TTC549 (cell line): ENCODE data around the gene C1orf122.
"Not testable (repeated sequence)": the region's sequence is repeated elsewhere in the genome, so short reads cannot be mapped to it uniquely, and the experiment has no call there.

Experiments used
- FAIRE-seq: peaks from 2 replicates; lab custom pipeline; 2012; peaks lifted over from hg19 to GRCh38; lab: Jason Lieb, UNC

C1orf122 gene

GRCh38 chr1:37807555-37808368 is at the start of gene C1orf122, which contains the start of gene YRDC:
Gene C1orf122, plus strand, starts transcription at chr1:37807790. Its CDS starts 615 bp downstream, at chr1:37808405.
Gene YRDC, minus strand, starts transcription at chr1:37808208. Its CDS starts 28 bp downstream, at chr1:37808180.
- no peak for FAIRE-seq

- no peak for FAIRE-seq
Measured at GRCh38 chr1:37759451-37759850, 48.1 kb upstream of the C1orf122 start.

GRCh38 chr1:37761416-37762095 is 46.0 kb upstream of the C1orf122 start:
- FAIRE-seq, result no peak

DNA sequence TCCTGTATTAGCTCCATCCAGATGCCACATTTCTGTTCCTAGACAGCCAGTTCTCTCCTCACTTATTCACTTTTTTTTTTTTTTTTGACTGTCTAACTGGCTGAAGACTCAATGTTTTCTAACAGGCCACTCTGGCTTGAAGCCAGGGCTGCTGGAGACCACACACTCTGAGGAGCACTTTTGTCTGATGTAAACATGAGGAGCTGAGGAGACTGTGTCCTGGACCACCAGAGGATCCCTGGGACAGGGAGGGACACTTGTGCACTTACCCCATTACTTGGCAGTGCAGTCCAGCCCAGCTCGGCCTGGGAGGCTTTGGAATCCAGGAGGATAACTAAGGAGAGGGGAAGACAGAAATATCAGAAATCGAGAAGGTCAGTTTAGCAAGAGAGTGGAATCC is 45.1 kb upstream of the C1orf122 start:
- no peak for FAIRE-seq

DNA sequence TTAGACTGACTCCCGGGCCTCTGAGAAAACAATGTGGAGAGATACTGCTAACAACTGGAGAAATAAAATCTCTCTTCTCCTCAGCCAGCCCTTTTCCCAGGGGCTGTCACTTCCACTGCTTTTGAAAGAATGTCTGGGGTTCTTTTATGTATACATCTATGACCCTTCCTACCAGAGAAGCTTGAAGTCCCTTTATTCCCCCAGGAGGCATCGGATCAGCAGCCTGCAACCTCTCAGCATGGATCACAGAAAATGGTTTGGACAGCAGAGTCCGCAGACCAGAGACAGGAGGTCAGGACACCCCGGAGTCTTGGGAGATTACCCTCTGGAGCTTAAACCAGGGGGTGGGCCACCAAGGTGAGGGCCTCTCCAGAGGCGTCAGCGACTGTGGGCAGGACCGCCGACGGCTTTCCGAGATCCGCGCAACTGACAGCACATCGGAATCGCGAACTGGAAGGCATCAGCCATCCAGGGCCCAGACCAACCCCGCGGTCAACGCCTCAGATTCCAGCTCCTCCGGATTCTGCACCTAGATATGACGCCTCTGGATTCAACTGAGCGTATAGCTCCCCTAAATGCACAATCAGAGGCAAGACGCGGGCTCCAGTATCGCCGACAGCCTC is 43.7 kb upstream of the C1orf122 start:
- FAIRE-seq, result no peak

GRCh38 chr1:37764414-37764825 is 43.2 kb upstream of the C1orf122 start:
- no peak for FAIRE-seq

DNA sequence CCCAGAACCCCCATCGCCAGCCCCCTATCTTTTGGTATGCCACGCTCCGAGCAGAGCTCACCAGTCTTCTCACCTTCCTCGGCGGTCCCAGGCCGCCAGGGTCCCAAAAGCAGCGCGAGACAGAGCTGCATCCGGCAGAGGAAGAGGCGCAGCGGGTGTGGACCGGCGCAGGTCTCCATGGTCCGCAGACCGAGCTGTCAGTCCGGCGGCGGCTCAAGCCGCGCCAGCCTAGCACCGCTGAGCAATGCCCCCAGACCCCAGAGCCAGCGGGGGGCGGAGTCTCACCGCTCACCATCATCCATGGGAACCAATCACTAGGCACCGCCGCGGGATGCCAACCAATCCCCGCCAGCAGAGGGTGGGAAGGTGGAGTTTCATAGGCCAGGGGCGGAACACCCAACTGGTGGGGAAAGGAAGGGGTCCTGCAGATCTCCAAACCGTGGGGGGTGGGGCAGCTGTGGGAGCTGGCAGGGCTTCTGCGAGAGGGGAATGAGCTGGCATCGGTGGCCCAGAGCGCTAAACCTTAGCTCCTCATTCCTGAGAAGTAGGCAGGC is 42.6 kb upstream of the C1orf122 start, which contains the start of gene EPHA10:
Gene EPHA10 (minus strand): TSS at position 233 of the 554 bp plus-strand sequence. CDS start 54 bp downstream, at position 179.
- FAIRE-seq, result no peak

GRCh38 chr1:37765916-37766664 is 41.5 kb upstream of the C1orf122 start:
- FAIRE-seq, result no peak

GRCh38 chr1:37767488-37767887 is 40.1 kb upstream of the C1orf122 start:
- FAIRE-seq, result no peak

DNA sequence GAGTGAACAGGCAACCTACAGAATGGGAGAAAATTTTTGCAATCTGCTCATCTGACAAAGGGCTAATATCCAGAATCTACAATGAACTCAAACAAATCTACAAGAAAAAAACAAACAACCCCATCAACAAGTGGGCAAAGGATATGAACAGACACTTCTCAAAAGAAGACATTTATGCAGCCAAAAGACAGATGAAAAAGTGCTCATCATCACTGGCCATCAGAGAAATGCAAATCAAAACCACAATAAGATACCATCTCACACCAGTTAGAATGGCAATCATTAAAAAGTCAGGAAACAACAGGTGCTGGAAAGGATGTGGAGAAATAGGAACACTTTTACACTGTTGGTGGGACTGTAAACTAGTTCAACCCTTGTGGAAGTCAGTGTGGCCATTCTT is 36.1 kb upstream of the C1orf122 start:
- not testable (repeated sequence) for FAIRE-seq

DNA sequence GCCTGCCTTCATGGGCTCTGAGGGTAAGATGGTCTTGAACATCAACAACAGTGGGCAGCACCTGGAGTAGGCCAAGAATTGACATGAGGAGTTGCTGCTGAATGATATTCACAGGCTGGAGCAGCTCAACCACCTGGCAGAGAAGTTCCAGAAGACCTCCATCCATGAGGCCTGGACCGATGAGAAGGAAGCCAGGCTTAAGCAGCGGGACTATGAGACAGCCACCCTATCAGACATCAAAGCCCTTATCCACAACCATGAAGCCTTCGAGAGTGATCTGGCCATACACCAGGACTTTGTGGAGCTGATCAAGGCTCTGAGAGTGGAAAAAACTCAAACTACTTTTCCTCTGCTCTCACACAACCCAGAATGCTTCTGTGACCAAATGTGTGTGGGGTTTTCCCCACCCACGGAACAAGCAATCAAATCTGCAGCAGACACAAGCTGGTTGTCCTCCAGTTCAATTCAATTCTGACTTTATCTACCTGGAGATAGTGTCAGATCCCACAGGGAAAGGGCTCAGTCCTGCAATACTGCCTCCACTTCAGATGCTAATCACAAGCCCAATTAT is 30.6 kb upstream of the C1orf122 start:
- no peak for FAIRE-seq

GRCh38 chr1:37778654-37779053 is 28.9 kb upstream of the C1orf122 start:
- no peak for FAIRE-seq

- FAIRE-seq, result no peak
Measured at GRCh38 chr1:37782491-37782890, 25.1 kb upstream of the C1orf122 start.

DNA sequence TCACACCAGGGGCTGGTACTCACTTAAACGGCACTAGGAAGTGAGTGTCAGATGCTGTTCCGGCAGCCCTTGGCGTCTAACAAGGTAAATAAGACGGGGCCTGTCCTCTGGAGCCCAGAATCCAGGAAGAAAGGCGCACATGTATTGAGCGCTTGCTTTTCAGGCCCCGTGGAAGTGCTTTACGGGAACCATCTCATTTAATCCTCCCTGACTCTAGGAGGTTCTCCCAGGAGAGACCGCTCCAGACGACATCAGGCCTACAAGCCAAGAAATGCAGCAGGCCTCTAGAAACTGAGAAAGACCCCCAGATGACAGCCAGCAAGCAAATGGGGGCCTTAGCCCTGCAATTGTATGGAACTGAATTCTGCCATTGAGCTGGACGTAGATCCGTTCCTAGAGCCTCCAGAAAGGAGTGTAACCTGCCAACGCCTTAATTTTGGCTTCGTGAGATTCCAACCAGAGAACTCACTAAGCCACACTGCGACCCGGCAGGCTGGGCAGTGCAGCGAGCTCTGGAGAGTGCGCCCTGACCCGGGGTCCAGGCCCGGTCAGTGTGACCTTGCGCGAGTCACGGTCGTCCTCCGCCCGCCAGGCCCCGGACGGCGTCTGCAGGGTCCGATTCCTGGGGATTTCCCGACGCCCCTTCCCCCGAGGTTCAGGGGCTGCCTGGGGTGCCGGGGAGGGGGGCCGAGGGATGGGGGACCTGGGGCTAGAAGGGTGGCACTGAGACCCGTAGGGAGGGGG is 14.5 kb upstream of the C1orf122 start:
- FAIRE-seq, result no peak

- no peak for FAIRE-seq
Measured at GRCh38 chr1:37793773-37794371, 13.7 kb upstream of the C1orf122 start, which contains the start of gene MANEAL. Gene MANEAL, plus strand, starts transcription at chr1:37793847. Its CDS starts 336 bp downstream, at chr1:37794183.

DNA sequence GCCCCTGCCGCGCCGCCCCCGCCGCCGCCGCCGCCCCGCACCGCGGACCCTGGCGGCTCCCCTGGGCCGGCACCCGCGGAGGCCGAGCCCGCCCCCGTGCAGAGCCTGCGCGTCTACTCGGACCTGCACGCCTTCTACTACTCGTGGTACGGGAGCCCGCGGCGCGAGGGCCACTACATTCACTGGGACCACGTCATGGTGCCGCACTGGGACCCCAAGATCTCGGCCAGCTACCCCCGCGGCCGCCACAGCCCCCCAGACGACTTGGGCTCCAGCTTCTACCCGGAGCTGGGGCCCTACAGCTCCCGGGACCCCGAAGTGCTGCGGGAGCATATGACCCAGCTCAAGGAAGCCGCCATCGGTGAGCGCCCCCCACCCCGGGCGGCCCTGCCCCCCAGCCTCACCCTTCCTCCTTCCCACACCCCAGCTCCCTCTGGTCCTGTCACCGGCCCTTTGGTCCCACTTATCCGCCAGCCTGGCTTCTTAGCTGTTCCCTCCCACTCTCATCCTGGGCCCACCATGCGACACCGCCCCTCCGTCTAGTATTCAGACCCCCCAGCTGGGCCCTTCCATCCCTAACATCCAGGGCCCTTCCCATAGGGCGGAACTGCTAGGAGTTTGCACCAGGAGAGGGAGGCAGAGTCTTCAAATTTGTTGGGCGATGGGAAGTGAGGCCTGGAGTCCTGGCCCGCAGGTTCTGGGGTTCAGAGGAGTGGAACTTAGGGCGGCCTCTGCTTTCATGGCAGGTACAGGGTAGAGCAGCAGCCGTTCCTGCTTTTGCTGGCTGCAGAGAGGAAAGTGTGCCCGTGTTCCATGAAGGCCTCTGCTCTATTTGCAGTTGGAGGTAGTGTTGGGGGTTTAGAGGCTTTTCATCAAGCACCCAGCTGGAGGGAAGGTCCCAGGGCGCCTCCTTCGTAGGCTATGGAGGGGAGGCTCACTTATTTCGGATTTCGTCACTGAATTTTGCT is 12.9 kb upstream of the C1orf122 start:
- FAIRE-seq, result no peak

DNA sequence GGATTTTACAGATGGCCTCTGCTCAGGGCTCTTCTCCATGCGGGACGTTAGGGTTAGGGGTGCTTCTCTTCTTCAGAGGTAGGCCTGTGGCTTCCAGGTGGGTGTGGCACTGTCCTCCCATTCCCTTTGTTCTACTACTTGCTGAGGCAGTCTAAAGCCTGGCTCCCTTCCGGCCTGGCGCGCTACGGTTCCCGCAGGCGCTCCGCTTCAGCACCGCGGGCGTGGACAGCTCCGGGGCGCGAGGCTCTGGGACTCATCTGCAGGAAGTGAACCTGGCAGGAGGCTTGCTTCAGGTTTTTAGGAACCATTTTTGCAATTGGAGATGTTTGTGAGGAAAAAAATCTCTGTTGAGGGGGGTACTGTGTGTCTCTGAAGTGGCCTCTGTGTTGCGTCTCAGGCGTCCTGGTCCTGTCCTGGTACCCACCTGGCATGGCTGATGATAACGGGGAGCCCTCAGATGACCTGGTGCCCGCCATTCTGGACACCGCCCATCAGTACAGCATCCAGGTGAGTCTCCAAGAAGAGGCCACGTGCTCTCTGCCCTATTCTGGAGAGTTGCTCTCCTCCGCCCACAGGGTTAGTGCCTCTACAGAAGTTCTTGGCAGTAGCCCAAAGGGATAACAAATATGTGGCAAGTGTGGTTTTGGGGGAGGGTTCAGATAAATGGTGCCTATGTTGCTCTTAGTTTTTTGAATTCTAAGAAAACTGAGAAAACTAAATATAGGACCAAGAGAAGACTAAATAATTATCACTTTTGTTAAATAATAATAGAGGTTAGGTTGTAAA is 12.1 kb upstream of the C1orf122 start:
- FAIRE-seq, result no peak

DNA sequence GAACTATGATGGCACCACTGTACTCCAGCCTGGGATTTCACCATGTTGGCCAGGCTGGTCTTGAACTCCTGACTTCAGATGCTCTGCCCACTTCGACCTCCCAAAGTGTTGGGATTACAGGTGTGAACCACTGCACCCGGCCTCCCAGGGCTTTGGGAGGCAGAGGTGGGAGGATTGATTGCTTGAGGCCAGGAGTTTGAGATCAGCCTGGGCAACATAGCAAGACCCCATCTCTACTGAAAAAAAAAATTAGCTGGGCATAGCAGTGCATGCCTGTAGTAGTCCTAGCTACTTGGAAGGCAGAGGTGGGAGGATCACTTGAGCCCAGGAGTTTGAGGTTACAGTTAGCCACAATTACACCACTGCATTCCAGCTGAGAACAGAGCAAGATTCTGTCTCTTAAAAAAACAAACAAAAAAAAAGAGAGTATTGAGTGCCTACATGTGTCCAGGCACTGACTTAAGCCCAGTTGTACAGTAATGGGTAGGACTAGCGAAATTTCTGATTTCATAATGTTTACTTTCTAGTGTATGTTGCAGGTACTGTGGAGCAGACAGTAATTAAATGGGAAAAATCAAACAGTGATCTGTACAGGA is 9.7 kb upstream of the C1orf122 start:
- FAIRE-seq, result no peak
